Chondrocyte (in vitro differentiated cells): ENCODE results near the gene MEIG1. TPM values are rescaled to one million over a fixed set of nuclear protein-coding genes. Genes with fewer than 3 reads are reported as not detected.

Experiments used
- DNase-seq: peaks from one replicate; pipeline ENCODE4 v3.0.0; 2021; ENCODE audit warnings: mixed read lengths, low spot score
- H3K27ac Mint-ChIP-seq: one replicate; pipeline ENCODE4 v1.8.0; 2021; ENCODE audit warnings: mild to moderate bottlenecking, moderate library complexity, mixed read lengths; ENCODE audit not compliant: unreplicated experiment
- H3K27me3 Mint-ChIP-seq: 2 replicates; pipeline ENCODE4 v1.8.0; 2021; ENCODE audit warnings: low read depth, mixed read lengths
- H3K36me3 Mint-ChIP-seq: 2 replicates; pipeline ENCODE4 v1.8.0; 2021; ENCODE audit warnings: low read depth, mixed read lengths
- H3K4me1 Mint-ChIP-seq: 2 replicates; pipeline ENCODE4 v1.8.0; 2021; ENCODE audit warnings: low read depth, mild to moderate bottlenecking, mixed read lengths
- H3K4me3 Mint-ChIP-seq: one replicate; pipeline ENCODE4 v1.8.0; 2021; ENCODE audit warnings: mild to moderate bottlenecking, moderate library complexity, mixed read lengths; ENCODE audit not compliant: unreplicated experiment
- H3K9me3 Mint-ChIP-seq: 2 replicates; pipeline ENCODE4 v1.8.0; 2021; ENCODE audit warnings: low read depth, mixed read lengths
- CTCF ChIP-seq: fragments of 200-600 bp; sonication (generic); IDR thresholded peaks from 2 replicates; pipeline ENCODE4 v1.5.0; 2021; ENCODE audit warnings: antibody characterized with exemption, mild to moderate bottlenecking, moderate library complexity
- total RNA-seq: library from RNA; stranded (reverse); gene quantifications from 3 replicates; pipeline ENCODE4 v1.2.1, GENCODE V29; 2021

Gene MEIG1
- total RNA-seq, 1 donor from 2014 or later: not detected

- no peak overlapping the region for H3K4me3 Mint-ChIP-seq
- H3K36me3 Mint-ChIP-seq: peaks cover 67% of the 10 kb centered on the region
- no peak for DNase-seq
- no peak overlapping the region for H3K27ac Mint-ChIP-seq
- H3K4me1 Mint-ChIP-seq: peaks cover 3% of the 10 kb centered on the region
- peaks cover 17% of the 10 kb centered on the region for H3K9me3 Mint-ChIP-seq
- H3K27me3 Mint-ChIP-seq: no peaks in the 10 kb centered on the region
- no peak for TF ChIP-seq CTCF
Observed at GRCh38 chr10:14918964-14919363, 40.2 kb upstream of the MEIG1 start.

DNA sequence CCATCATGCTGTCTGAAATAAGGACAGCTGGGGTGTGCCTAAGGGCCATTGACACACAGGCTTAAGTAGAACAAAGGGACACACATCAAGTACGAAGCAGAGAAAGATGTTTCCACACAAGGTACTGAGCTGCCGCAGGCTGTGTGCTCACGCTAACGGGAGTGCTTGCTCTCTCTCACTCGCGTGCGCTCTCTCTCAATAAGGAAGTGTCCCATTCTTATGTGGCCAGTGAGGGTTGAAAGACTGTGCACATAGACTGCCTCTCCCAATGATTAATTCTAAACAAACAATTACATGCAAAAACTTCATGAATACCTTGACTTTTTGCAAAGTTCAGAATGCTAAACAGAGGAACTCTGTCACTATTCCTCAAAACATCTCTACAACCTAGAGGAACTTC, 35.2 kb upstream of the MEIG1 start:
- Mint-ChIP-seq H3K9me3 (no peaks in the 10 kb centered on the region), H3K27me3 (no peaks in the 10 kb centered on the region), H3K4me1 (no peaks in the 10 kb centered on the region), H3K36me3 (peaks cover 52% of the 10 kb centered on the region), H3K27ac (no peak overlapping the region), H3K4me3 (no peak overlapping the region)
- DNase-seq: no peak
- no peak for TF ChIP-seq CTCF

GRCh38 chr10:14925268-14925667, 33.9 kb upstream of the MEIG1 start:
- no peak for TF ChIP-seq CTCF
- H3K4me1 Mint-ChIP-seq: no peaks in the 10 kb centered on the region

DNA sequence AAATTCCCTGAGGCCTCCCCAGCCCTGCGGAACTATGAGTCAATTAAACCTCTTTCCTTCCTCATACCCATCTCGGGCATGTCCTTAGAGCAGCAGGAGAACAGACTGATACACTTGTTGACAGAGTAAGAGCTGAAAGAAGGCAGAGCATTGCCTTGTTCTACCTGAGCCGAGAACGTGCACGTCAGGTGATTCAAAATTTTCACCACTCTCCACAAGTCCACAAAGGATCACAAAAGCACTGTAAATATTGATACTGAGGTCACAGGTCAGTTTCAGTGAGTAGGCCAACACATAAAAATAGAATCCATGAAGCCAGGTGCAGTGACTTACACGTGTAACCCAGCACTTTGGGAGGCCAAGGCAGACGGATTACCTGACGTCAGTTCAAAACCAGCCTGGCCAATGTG, 33.1 kb upstream of the MEIG1 start:
- H3K27ac Mint-ChIP-seq: no peak overlapping the region
- H3K36me3 Mint-ChIP-seq: peaks cover 41% of the 10 kb centered on the region
- H3K4me3 Mint-ChIP-seq: no peak overlapping the region
- no peaks in the 10 kb centered on the region for H3K4me1 Mint-ChIP-seq
- H3K9me3 Mint-ChIP-seq: no peaks in the 10 kb centered on the region
- no peak for TF ChIP-seq CTCF
- DNase-seq: no peak
- H3K27me3 Mint-ChIP-seq: no peaks in the 10 kb centered on the region

More at GRCh38 chr10:14925268-14925667, 33.9 kb upstream of the MEIG1 start:
- Mint-ChIP-seq H3K27ac (no peak overlapping the region), H3K36me3 (peaks cover 46% of the 10 kb centered on the region), H3K27me3 (no peaks in the 10 kb centered on the region), H3K4me3 (no peak overlapping the region), H3K9me3 (no peaks in the 10 kb centered on the region)
- no peak for DNase-seq

DNA sequence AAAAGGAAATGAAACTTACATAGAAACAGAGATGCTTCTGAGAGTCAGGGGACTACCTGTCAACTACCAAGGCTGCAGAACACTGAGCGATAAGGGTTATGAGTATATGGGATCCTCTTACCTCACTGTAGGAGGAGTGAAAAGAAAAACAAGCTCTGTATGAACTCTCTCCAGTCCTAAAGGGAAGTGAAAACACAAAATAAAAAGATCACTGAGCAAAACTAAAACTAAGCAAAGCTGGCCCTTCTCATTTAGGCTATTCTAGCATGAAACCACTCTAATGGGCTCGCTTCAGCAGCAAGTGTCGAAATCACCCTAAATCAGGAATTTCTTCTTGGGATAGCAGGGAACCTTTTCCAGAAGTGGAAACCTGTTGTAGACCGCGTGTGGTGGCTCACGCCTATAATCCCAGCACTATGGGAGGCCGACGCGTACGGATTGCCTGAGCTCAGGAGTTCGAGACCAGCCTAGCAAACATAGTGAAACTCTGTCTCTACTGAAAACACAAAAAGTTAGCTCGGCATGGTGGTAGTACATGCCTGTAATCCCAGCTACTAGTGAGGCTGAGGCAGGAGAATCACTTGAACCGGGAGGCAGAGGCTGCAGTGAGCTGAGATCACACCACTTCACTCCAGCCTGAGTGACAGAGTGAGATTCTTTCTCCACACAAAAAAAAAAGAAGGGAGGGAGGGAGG, 32.3 kb upstream of the MEIG1 start:
- Mint-ChIP-seq H3K27me3 (no peaks in the 10 kb centered on the region), H3K4me3 (no peak overlapping the region), H3K4me1 (no peaks in the 10 kb centered on the region), H3K9me3 (no peaks in the 10 kb centered on the region), H3K27ac (no peak overlapping the region), H3K36me3 (peaks cover 37% of the 10 kb centered on the region)
- DNase-seq: no peak
- TF ChIP-seq CTCF: no peak
